Measurements from ENCODE around the gene NCAPG. TPM values are rescaled to one million over a fixed set of nuclear protein-coding genes. Genes with fewer than 3 reads are reported as not detected.
A peak's percentile ranks its signal among the peaks of the same experiment; 100 is the strongest.
"Not testable (repeated sequence)": the region's sequence is repeated elsewhere in the genome, so short reads cannot be mapped to it uniquely, and the experiment has no call there.

Gene NCAPG
- polyA plus RNA-seq, 1 donor = 11.8 TPM

GRCh38 chr4:17794730-17795129 lies 16.0 kb upstream of the NCAPG start:
- DNase-seq (ENCODE audit: low read depth) = no peak

- no peak for DNase-seq (ENCODE audit: low read depth)
These were observed 13.0 kb upstream of the NCAPG start for GRCh38 chr4:17797808-17798207.

- no peak for DNase-seq (ENCODE audit: low read depth)
These were observed 5.1 kb upstream of the NCAPG start for GRCh38 chr4:17805580-17806155.

GRCh38 chr4:17807446-17807845 lies 3.3 kb upstream of the NCAPG start:
- no peak for DNase-seq (ENCODE audit: low read depth)

- no peak for DNase-seq (ENCODE audit: low read depth)
These were observed 1.1 kb upstream of the NCAPG start for GRCh38 chr4:17809667-17810066.

- no peak for DNase-seq (ENCODE audit: low read depth)
These were observed 362 bp downstream of the NCAPG start for GRCh38 chr4:17811078-17811603.

GRCh38 chr4:17812125-17812524 lies 1.3 kb downstream of the NCAPG start:
- no peak for DNase-seq (ENCODE audit: low read depth)

GRCh38 chr4:17812801-17813200 lies 2.0 kb downstream of the NCAPG start:
- DNase-seq (ENCODE audit: low read depth) = no peak

- DNase-seq (ENCODE audit: low read depth) = no peak
These were observed 3.4 kb downstream of the NCAPG start for GRCh38 chr4:17814140-17814539.

GRCh38 chr4:17816142-17816541 lies 5.4 kb downstream of the NCAPG start:
- no peak for DNase-seq (ENCODE audit: low read depth)

GRCh38 chr4:17817027-17817426 lies 6.2 kb downstream of the NCAPG start:
- peak; percentile 32 for DNase-seq (ENCODE audit: low read depth)

- no peak for DNase-seq (ENCODE audit: low read depth)
These were observed 13.3 kb downstream of the NCAPG start for GRCh38 chr4:17823871-17824669.

- no peak for DNase-seq (ENCODE audit: low read depth)
These were observed 35.5 kb downstream of the NCAPG start for GRCh38 chr4:17846266-17846665.

- not testable (repeated sequence) for DNase-seq (ENCODE audit: low read depth)
These were observed 39.5 kb downstream of the NCAPG start for GRCh38 chr4:17850295-17850694.

- no peak for DNase-seq (ENCODE audit: low read depth)
These were observed 41.2 kb downstream of the NCAPG start for GRCh38 chr4:17851959-17852358.

GRCh38 chr4:17854036-17854435 lies 43.3 kb downstream of the NCAPG start:
- no peak for DNase-seq (ENCODE audit: low read depth)

- DNase-seq (ENCODE audit: low read depth) = no peak
These were observed 49.1 kb downstream of the NCAPG start for GRCh38 chr4:17859793-17860406.

GRCh38 chr4:17861906-17862305 lies 51.1 kb downstream of the NCAPG start:
- not testable (repeated sequence) for DNase-seq (ENCODE audit: low read depth)

- DNase-seq (ENCODE audit: low read depth) = no peak
These were observed 55.1 kb downstream of the NCAPG start for GRCh38 chr4:17865866-17866363.

GRCh38 chr4:17866810-17867209 lies 56.0 kb downstream of the NCAPG start:
- no peak for DNase-seq (ENCODE audit: low read depth)

GRCh38 chr4:17867276-17867675 lies 56.5 kb downstream of the NCAPG start:
- DNase-seq (ENCODE audit: low read depth) = no peak

GRCh38 chr4:17869327-17869726 lies 58.5 kb downstream of the NCAPG start:
- DNase-seq (ENCODE audit: low read depth) = no peak
